Measurements from ENCODE around the gene LARP4B. TPM values are rescaled to one million over a fixed set of nuclear protein-coding genes. Genes with fewer than 3 reads are reported as not detected.

Gene LARP4B
- total RNA-seq, 2 experiments from 2014 or later: 33.1 to 40.2 TPM

DNA sequence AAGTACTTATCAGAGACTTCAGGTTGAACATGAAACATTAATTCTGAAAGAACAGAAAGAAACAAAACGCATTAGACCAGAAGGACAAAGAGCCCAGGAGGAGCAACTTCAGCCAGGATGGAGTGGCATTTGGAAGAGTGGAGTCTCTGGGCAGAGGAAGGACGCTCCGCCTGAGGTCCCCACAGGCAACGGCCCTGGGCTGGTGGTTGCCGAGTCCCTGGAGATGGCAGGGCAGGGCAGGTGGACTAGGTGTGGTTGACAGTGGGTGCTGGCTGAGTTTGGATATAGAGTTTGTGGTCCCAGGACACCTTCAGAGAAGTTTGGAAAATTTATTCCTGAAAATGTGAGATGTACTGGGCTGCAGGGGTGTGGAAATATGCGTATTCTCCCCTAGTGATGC lies 27.4 kb upstream of the LARP4B start:
- Mint-ChIP-seq H3K4me3 (no peak overlapping the region), H3K27ac (no peak overlapping the region), H3K9me3 (no peaks in the 10 kb centered on the region), H3K4me1 (ENCODE audit: low read depth) (no peaks in the 10 kb centered on the region), H3K36me3 (ENCODE audit: low read depth) (no peaks in the 10 kb centered on the region), H3K27me3 (peaks cover 4% of the 10 kb centered on the region)
- ATAC-seq (ENCODE audit: poor library complexity): no peak
- H3K9me3 ChIP-seq (ENCODE audit: control insufficient read depth in 1 of 2, insufficient read depth in 1 of 2, low read length in 2 of 2): no peaks in the 10 kb centered on the region
- H3K4me3 ChIP-seq (ENCODE audit: low read length): no peak overlapping the region
- no peak overlapping the region for H3K27ac ChIP-seq (ENCODE audit: low read depth in 1 of 2, low read length in 2 of 2)
- intact Hi-C loops (cut with DNase I, micrococcal nuclease): no loop called here
- H3K27me3 ChIP-seq (ENCODE audit: control insufficient read depth in 1 of 2, insufficient read depth in 2 of 2, low read length in 2 of 2): peaks cover 0 to 2% of the 10 kb centered on the region in 2 experiments
- H3K36me3 ChIP-seq (ENCODE audit: insufficient read depth, low read length): no peaks in the 10 kb centered on the region
- no peak for DNase-seq
- TF ChIP-seq, protein P1, sequence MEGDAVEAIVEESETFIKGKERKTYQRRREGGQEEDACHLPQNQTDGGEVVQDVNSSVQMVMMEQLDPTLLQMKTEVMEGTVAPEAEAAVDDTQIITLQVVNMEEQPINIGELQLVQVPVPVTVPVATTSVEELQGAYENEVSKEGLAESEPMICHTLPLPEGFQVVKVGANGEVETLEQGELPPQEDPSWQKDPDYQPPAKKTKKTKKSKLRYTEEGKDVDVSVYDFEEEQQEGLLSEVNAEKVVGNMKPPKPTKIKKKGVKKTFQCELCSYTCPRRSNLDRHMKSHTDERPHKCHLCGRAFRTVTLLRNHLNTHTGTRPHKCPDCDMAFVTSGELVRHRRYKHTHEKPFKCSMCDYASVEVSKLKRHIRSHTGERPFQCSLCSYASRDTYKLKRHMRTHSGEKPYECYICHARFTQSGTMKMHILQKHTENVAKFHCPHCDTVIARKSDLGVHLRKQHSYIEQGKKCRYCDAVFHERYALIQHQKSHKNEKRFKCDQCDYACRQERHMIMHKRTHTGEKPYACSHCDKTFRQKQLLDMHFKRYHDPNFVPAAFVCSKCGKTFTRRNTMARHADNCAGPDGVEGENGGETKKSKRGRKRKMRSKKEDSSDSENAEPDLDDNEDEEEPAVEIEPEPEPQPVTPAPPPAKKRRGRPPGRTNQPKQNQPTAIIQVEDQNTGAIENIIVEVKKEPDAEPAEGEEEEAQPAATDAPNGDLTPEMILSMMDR (IDR thresholded peaks at IDR 0.05): no peak
- H3K4me1 ChIP-seq (ENCODE audit: insufficient read depth, low read length): no peaks in the 10 kb centered on the region
- POLR2A ChIA-PET: no interaction called here
- CTCF ChIA-PET: no interaction called here

DNA sequence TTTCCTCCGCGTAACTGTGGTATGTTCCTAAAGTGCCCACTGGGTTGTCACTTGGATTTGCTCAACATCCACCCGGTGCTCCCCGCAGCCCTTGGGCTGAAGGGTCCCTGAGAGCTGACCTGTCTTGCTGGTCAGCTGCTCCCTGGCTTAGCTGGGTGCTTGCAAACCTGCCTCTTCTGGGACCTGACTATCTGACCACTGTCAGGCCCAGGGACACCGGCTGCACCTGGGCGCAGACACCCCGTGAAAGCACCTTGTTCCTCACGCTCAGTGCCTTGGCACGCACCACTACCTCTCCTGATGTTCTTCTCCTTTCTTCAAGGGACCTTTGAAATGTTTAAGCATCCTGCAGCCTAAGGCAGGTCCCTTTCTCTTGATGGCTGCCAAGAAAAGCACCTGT lies 26.6 kb upstream of the LARP4B start:
- H3K27me3 Mint-ChIP-seq: peaks cover 4% of the 10 kb centered on the region
- no peaks in the 10 kb centered on the region for H3K9me3 Mint-ChIP-seq
- no peak for DNase-seq
- H3K4me3 Mint-ChIP-seq: no peak overlapping the region
- no peaks in the 10 kb centered on the region for H3K4me1 Mint-ChIP-seq (ENCODE audit: low read depth)
- H3K27ac ChIP-seq (ENCODE audit: low read depth in 1 of 2, low read length in 2 of 2): no peak overlapping the region
- no peaks in the 10 kb centered on the region for H3K4me1 ChIP-seq (ENCODE audit: insufficient read depth, low read length)
- H3K27ac Mint-ChIP-seq: no peak overlapping the region
- peaks cover 0 to 2% of the 10 kb centered on the region in 2 experiments for H3K27me3 ChIP-seq (ENCODE audit: control insufficient read depth in 1 of 2, insufficient read depth in 2 of 2, low read length in 2 of 2)
- H3K4me3 ChIP-seq (ENCODE audit: low read length): no peak overlapping the region
- H3K36me3 ChIP-seq (ENCODE audit: insufficient read depth, low read length): no peaks in the 10 kb centered on the region
- CTCF ChIA-PET: no interaction called here
- TF ChIP-seq, protein P1 (IDR thresholded peaks at IDR 0.05): no peak
- no peaks in the 10 kb centered on the region for H3K36me3 Mint-ChIP-seq (ENCODE audit: low read depth)
- intact Hi-C loops (cut with DNase I, micrococcal nuclease): no loop called here
- no peak for ATAC-seq (ENCODE audit: poor library complexity)
- POLR2A ChIA-PET: no interaction called here
- H3K9me3 ChIP-seq (ENCODE audit: control insufficient read depth in 1 of 2, insufficient read depth in 1 of 2, low read length in 2 of 2): no peaks in the 10 kb centered on the region

DNA sequence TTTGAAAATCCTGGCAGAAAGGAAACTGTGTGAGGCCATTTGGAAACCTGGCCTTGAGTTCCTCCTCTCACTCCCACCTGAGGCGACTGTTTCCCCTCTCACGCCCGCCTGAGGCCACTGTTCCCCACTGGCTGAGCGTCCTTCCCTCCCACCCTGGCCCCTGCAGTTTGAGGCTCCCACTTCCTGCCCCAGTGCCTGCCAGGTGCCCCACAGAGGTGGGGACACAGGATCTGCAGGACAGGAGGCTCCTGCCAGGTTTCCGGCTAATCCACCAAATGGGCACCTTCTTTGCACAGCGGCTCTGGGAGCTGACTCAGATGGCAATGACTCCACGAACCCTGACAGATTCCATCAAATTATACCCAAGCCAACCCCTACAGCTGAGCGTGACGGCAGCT lies 24.3 kb upstream of the LARP4B start:
- H3K9me3 Mint-ChIP-seq: no peaks in the 10 kb centered on the region
- TF ChIP-seq, protein P1 (IDR thresholded peaks at IDR 0.05): no peak
- no peak overlapping the region for H3K27ac Mint-ChIP-seq
- no peak overlapping the region for H3K4me3 Mint-ChIP-seq
- no peaks in the 10 kb centered on the region for H3K4me1 Mint-ChIP-seq (ENCODE audit: low read depth)
- CTCF ChIA-PET: no interaction called here
- POLR2A ChIA-PET: no interaction called here
- no peaks in the 10 kb centered on the region for H3K36me3 Mint-ChIP-seq (ENCODE audit: low read depth)
- Histone ChIP-seq H3K27me3 (ENCODE audit: control insufficient read depth in 1 of 2, insufficient read depth in 2 of 2, low read length in 2 of 2) (peaks cover 0 to 4% of the 10 kb centered on the region in 2 experiments), H3K4me3 (ENCODE audit: low read length) (no peak overlapping the region), H3K27ac (ENCODE audit: low read depth in 1 of 2, low read length in 2 of 2) (no peak overlapping the region), H3K9me3 (ENCODE audit: control insufficient read depth in 1 of 2, insufficient read depth in 1 of 2, low read length in 2 of 2) (no peaks in the 10 kb centered on the region), H3K36me3 (ENCODE audit: insufficient read depth, low read length) (no peaks in the 10 kb centered on the region), H3K4me1 (ENCODE audit: insufficient read depth, low read length) (no peaks in the 10 kb centered on the region)
- intact Hi-C loops (cut with DNase I, micrococcal nuclease): no loop called here
- ATAC-seq (ENCODE audit: poor library complexity) (no peak), DNase-seq (no peak)
- H3K27me3 Mint-ChIP-seq: peaks cover 4% of the 10 kb centered on the region

Data from CD4-positive, alpha-beta T cell (primary cell).